ENCODE results near the gene DCT.
A peak's percentile ranks its signal among the peaks of the same experiment; 100 is the strongest.

Gene DCT

GRCh38 chr13:94390881-94391280 is 88.6 kb downstream of the DCT start:
- DNase-seq = peak; percentile 6

GRCh38 chr13:94389604-94390351 is 89.7 kb downstream of the DCT start:
- no peak for DNase-seq

GRCh38 chr13:94387047-94387446 is 92.4 kb downstream of the DCT start:
- no peak for DNase-seq
